PC-9 (cell line): ENCODE results near the gene TCHP.

Source experiments
- EZH2 ChIP-seq: fragments of 200-600 bp; sonication (generic); IDR thresholded peaks from 2 replicates; pipeline ENCODE4 v1.8.0; 2017; ENCODE audit warnings: antibody characterized with exemption, low read depth
- TF ChIP-seq, protein P1 (sequence below): fragments of 200-600 bp; sonication (generic); conservative IDR thresholded peaks from 2 replicates; pipeline ENCODE4 v1.6.1; 2017; ENCODE audit warnings: mixed run types, antibody characterized with exemption, mild to moderate bottlenecking, moderate library complexity

GRCh38 chr12:109899783-109900751, at the start of gene TCHP:
- TF ChIP-seq, protein P1, sequence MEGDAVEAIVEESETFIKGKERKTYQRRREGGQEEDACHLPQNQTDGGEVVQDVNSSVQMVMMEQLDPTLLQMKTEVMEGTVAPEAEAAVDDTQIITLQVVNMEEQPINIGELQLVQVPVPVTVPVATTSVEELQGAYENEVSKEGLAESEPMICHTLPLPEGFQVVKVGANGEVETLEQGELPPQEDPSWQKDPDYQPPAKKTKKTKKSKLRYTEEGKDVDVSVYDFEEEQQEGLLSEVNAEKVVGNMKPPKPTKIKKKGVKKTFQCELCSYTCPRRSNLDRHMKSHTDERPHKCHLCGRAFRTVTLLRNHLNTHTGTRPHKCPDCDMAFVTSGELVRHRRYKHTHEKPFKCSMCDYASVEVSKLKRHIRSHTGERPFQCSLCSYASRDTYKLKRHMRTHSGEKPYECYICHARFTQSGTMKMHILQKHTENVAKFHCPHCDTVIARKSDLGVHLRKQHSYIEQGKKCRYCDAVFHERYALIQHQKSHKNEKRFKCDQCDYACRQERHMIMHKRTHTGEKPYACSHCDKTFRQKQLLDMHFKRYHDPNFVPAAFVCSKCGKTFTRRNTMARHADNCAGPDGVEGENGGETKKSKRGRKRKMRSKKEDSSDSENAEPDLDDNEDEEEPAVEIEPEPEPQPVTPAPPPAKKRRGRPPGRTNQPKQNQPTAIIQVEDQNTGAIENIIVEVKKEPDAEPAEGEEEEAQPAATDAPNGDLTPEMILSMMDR: peak; percentile 33; the same call in 1 of the 2 replicates
- TF ChIP-seq EZH2: no peak
